ENCODE data around the gene VPS35.
"Not testable (repeated sequence)": the region's sequence is repeated elsewhere in the genome, so short reads cannot be mapped to it uniquely, and the experiment has no call there.

VPS35 gene

DNA sequence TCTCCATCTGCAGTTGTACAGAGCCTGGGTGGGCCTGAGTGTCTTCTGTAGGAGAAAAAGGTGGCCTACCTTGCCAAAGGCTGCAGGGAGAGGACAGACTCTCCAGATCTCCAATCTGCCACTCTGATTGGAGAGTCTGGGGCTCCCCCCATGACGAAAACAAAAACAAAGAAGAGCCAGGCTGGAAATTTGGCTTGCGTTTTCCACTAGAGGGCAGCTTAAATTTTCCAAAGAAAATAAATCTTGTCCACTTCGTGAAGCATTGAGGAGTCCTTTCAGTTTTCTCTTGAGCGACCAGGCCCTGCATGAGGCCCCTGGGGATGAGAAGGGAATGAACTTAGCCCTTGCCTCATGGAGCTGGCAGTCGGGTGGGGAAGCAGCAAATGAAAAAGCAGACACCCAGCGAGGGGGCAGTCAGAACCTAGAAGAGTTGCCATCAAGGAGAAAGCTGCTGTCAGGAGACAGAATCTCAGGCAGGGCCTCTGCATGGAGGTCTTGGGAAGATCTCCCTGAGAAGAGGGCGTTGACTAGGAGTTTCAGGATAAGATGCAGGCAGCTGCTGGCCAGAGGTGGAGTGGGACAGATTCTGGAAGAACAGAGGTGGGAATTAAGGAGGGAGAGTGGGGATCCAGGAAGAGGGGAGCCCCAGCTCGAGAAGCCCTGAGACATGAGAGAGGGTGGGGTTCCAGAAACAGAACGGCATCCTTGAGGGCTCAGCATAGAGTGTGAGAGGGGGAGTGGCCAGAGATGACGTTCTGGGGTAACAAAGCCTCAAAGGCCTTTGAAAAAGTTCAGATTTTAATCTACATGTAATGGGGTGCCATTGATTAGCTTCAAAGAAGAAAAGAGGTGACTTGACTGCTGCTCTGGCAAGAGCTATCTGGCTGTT, 59.4 kb downstream of the VPS35 start:
- no peak overlapping the region for H3K9ac ChIP-seq (ENCODE audit: low read depth, low read length, poor library complexity, severe bottlenecking)
- H3K4me1 ChIP-seq (ENCODE audit: insufficient read depth, low read length, poor library complexity, severe bottlenecking), result no peaks in the 10 kb centered on the region
- H2AFZ ChIP-seq (ENCODE audit: low read length), result peak overlapping the region; percentile 49; the same call in 1 of the 2 replicates
- H3F3A ChIP-seq (ENCODE audit: low read depth), result no peaks in the 10 kb centered on the region
- no peaks in the 10 kb centered on the region for H3K9me2 ChIP-seq (replicated peaks; ENCODE audit: low read depth, low read length)
- no peaks in the 10 kb centered on the region for H4K20me1 ChIP-seq (ENCODE audit: insufficient read depth, low read length, poor library complexity, severe bottlenecking)
- peak overlapping the region; percentile 18 for H3K4me2 ChIP-seq (ENCODE audit: low read depth, low read length, poor library complexity, severe bottlenecking)
- H3K27me3 ChIP-seq (ENCODE audit: insufficient read depth, low read length, poor library complexity, severe bottlenecking), result no peaks in the 10 kb centered on the region
- H3K36me3 ChIP-seq (ENCODE audit: insufficient read depth, low read length), result no peaks in the 10 kb centered on the region
- no peaks in the 10 kb centered on the region for H3K79me2 ChIP-seq (ENCODE audit: insufficient read depth, low read length)
- H3K4me3 ChIP-seq (ENCODE audit: low read length, poor library complexity, severe bottlenecking), result no peak overlapping the region
- TF ChIP-seq, protein P1, sequence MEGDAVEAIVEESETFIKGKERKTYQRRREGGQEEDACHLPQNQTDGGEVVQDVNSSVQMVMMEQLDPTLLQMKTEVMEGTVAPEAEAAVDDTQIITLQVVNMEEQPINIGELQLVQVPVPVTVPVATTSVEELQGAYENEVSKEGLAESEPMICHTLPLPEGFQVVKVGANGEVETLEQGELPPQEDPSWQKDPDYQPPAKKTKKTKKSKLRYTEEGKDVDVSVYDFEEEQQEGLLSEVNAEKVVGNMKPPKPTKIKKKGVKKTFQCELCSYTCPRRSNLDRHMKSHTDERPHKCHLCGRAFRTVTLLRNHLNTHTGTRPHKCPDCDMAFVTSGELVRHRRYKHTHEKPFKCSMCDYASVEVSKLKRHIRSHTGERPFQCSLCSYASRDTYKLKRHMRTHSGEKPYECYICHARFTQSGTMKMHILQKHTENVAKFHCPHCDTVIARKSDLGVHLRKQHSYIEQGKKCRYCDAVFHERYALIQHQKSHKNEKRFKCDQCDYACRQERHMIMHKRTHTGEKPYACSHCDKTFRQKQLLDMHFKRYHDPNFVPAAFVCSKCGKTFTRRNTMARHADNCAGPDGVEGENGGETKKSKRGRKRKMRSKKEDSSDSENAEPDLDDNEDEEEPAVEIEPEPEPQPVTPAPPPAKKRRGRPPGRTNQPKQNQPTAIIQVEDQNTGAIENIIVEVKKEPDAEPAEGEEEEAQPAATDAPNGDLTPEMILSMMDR (conservative IDR thresholded peaks at IDR 0.05; ENCODE audit: low read length), result peak; percentile 30
- TF ChIP-seq EZH2phosphoT487 (IDR thresholded peaks at IDR 0.05; ENCODE audit: borderline replicate concordance), result no peak
- H3K9me3 ChIP-seq (ENCODE audit: insufficient read depth, low read depth, low read length), result no peaks in the 10 kb centered on the region

DNA sequence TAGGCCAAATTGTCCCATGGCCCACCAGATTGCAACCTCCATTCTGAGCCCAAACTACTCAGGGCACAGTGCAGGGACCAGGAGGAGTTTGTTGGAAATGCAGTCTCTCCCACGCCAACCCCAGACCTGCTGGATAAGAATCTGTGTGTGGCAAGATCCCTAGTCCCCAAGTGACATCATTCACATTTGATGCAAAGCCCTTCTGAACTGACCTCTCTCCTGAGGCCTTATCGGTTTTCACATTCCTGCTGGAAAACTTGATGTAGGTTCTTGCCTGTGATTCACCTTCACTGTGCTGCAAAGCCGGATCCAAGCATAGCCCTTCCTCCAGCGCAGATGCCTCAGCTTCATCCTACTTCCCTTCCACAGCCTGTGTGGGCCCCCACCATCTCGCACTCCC, 61.2 kb downstream of the VPS35 start:
- Histone ChIP-seq H3K9ac (ENCODE audit: low read depth, low read length, poor library complexity, severe bottlenecking) (no peak overlapping the region), H3K4me1 (ENCODE audit: insufficient read depth, low read length, poor library complexity, severe bottlenecking) (no peaks in the 10 kb centered on the region), H3K4me3 (ENCODE audit: low read length, poor library complexity, severe bottlenecking) (no peak overlapping the region), H4K20me1 (ENCODE audit: insufficient read depth, low read length, poor library complexity, severe bottlenecking) (no peaks in the 10 kb centered on the region), H3K79me2 (ENCODE audit: insufficient read depth, low read length) (no peaks in the 10 kb centered on the region), H2AFZ (ENCODE audit: low read length) (no peak overlapping the region), H3K4me2 (ENCODE audit: low read depth, low read length, poor library complexity, severe bottlenecking) (no peak overlapping the region), H3K9me2 (replicated peaks; ENCODE audit: low read depth, low read length) (no peaks in the 10 kb centered on the region), H3K9me3 (ENCODE audit: insufficient read depth, low read depth, low read length) (no peaks in the 10 kb centered on the region), H3K36me3 (ENCODE audit: insufficient read depth, low read length) (no peaks in the 10 kb centered on the region), H3K27me3 (ENCODE audit: insufficient read depth, low read length, poor library complexity, severe bottlenecking) (no peaks in the 10 kb centered on the region), H3F3A (ENCODE audit: low read depth) (no peaks in the 10 kb centered on the region)
- TF ChIP-seq, protein P1 (conservative IDR thresholded peaks at IDR 0.05; ENCODE audit: low read length), result no peak
- TF ChIP-seq EZH2phosphoT487 (IDR thresholded peaks at IDR 0.05; ENCODE audit: borderline replicate concordance), result no peak

DNA sequence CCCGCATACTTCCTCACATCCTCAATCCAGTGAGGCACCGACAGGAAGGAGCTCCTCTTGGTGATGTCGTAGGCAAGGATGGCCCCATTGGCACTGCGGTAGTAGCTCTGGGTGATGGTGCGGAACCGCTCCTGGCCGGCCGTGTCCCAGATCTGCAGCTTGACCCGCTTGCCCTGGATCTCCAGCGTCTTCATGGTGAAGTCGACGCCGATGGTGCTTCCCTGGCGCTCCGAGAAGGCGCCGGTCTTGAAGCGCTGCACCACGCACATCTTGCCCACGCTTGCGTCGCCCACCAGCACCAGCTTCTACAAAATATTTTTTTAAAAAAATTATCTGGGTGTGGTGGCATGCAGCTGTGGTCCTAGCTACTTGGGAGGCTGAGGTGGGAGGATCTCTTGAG, 62.3 kb downstream of the VPS35 start:
- H4K20me1 ChIP-seq (ENCODE audit: insufficient read depth, low read length, poor library complexity, severe bottlenecking); H3K9me2 ChIP-seq (replicated peaks; ENCODE audit: low read depth, low read length); H3K9me3 ChIP-seq (ENCODE audit: insufficient read depth, low read depth, low read length); H3K36me3 ChIP-seq (ENCODE audit: insufficient read depth, low read length); H3F3A ChIP-seq (ENCODE audit: low read depth); H3K27me3 ChIP-seq (ENCODE audit: insufficient read depth, low read length, poor library complexity, severe bottlenecking); H3K4me2 ChIP-seq (ENCODE audit: low read depth, low read length, poor library complexity, severe bottlenecking); H3K79me2 ChIP-seq (ENCODE audit: insufficient read depth, low read length); H3K9ac ChIP-seq (ENCODE audit: low read depth, low read length, poor library complexity, severe bottlenecking); H3K4me1 ChIP-seq (ENCODE audit: insufficient read depth, low read length, poor library complexity, severe bottlenecking); H2AFZ ChIP-seq (ENCODE audit: low read length); H3K4me3 ChIP-seq (ENCODE audit: low read length, poor library complexity, severe bottlenecking): not testable (repeated sequence)

DNA sequence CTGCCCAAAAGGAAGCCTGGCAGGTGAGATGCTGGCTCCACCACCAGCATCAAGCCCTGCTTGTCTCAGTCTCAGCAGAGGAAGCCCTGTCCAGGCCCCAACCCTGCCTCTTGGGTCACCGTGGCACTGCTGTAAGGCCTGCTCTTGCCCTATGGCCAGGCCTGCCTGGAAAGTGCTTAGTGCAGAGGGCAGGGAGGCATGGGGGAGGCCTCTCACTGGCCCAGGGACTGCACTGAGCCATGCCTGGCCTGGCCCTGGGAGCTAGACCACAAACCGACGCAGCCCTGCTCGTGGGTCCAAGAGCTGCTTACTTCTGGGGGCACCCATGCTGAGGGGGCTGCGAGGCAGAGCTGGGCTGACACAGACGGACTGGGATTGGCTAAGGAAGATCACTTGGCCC, 64.1 kb downstream of the VPS35 start:
- H3K27me3 ChIP-seq (ENCODE audit: insufficient read depth, low read length, poor library complexity, severe bottlenecking); H3K4me1 ChIP-seq (ENCODE audit: insufficient read depth, low read length, poor library complexity, severe bottlenecking); H3F3A ChIP-seq (ENCODE audit: low read depth); H3K9ac ChIP-seq (ENCODE audit: low read depth, low read length, poor library complexity, severe bottlenecking); H3K9me3 ChIP-seq (ENCODE audit: insufficient read depth, low read depth, low read length); H3K4me2 ChIP-seq (ENCODE audit: low read depth, low read length, poor library complexity, severe bottlenecking); H3K36me3 ChIP-seq (ENCODE audit: insufficient read depth, low read length); H3K9me2 ChIP-seq (replicated peaks; ENCODE audit: low read depth, low read length); H3K4me3 ChIP-seq (ENCODE audit: low read length, poor library complexity, severe bottlenecking); H2AFZ ChIP-seq (ENCODE audit: low read length); H4K20me1 ChIP-seq (ENCODE audit: insufficient read depth, low read length, poor library complexity, severe bottlenecking): not testable (repeated sequence)
- H3K79me2 ChIP-seq (ENCODE audit: insufficient read depth, low read length), result peaks cover 13% of the 10 kb centered on the region

DNA sequence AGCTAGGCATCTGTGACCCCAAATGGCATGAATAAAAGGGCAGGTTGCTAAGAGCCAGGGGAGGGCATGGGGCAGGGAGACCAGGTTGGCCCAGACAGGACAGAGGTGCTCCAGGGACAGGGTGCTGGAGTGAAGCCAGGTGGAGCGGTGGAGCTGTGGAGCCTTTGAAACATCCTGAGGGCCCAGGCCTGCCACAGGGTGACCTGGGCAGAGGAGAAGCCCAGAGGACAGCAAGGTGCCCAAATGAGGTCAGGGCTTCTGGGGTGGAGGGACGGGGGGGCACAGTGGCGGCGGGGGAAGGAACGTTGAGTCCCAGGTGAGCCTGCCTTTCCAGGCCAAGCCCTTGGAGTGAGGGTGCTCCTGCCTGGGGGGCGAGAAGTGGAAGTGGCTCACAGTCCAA, 65.3 kb downstream of the VPS35 start:
- not testable (repeated sequence) for H3K4me3 ChIP-seq (ENCODE audit: low read length, poor library complexity, severe bottlenecking); H2AFZ ChIP-seq (ENCODE audit: low read length); H3K4me2 ChIP-seq (ENCODE audit: low read depth, low read length, poor library complexity, severe bottlenecking); H3K9me3 ChIP-seq (ENCODE audit: insufficient read depth, low read depth, low read length); H4K20me1 ChIP-seq (ENCODE audit: insufficient read depth, low read length, poor library complexity, severe bottlenecking); H3K9ac ChIP-seq (ENCODE audit: low read depth, low read length, poor library complexity, severe bottlenecking); H3F3A ChIP-seq (ENCODE audit: low read depth); H3K36me3 ChIP-seq (ENCODE audit: insufficient read depth, low read length); H3K27me3 ChIP-seq (ENCODE audit: insufficient read depth, low read length, poor library complexity, severe bottlenecking); H3K9me2 ChIP-seq (replicated peaks; ENCODE audit: low read depth, low read length)
- Histone ChIP-seq H3K79me2 (ENCODE audit: insufficient read depth, low read length) (peaks cover 24% of the 10 kb centered on the region), H3K4me1 (ENCODE audit: insufficient read depth, low read length, poor library complexity, severe bottlenecking) (peaks cover 13% of the 10 kb centered on the region)

DNA sequence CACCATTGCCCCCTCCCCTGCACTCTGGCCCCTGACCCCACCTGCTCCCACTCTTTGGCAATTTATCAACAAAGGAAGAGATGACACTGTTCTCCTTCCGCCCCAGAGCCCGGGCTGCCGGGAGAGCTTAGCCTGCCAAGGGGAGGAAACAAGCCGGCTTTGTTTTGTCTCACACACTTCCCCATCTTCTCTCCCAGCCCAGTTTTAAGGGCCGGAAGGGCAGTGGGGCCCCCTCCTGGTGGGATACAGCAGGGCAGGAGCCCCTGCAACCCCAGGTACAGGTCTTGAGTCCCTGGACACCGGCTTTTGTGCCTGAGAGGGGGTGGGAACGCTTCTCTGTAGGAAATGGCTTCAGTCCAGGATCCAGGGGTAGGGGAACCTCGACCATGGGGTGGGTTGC, 65.7 kb downstream of the VPS35 start:
- peaks cover 28% of the 10 kb centered on the region for H3K79me2 ChIP-seq (ENCODE audit: insufficient read depth, low read length)
- not testable (repeated sequence) for H4K20me1 ChIP-seq (ENCODE audit: insufficient read depth, low read length, poor library complexity, severe bottlenecking); H3K9me2 ChIP-seq (replicated peaks; ENCODE audit: low read depth, low read length); H3K4me3 ChIP-seq (ENCODE audit: low read length, poor library complexity, severe bottlenecking); H2AFZ ChIP-seq (ENCODE audit: low read length); H3K4me2 ChIP-seq (ENCODE audit: low read depth, low read length, poor library complexity, severe bottlenecking); H3K27me3 ChIP-seq (ENCODE audit: insufficient read depth, low read length, poor library complexity, severe bottlenecking); H3K9ac ChIP-seq (ENCODE audit: low read depth, low read length, poor library complexity, severe bottlenecking); H3K36me3 ChIP-seq (ENCODE audit: insufficient read depth, low read length); H3K9me3 ChIP-seq (ENCODE audit: insufficient read depth, low read depth, low read length); H3F3A ChIP-seq (ENCODE audit: low read depth)
- H3K4me1 ChIP-seq (ENCODE audit: insufficient read depth, low read length, poor library complexity, severe bottlenecking), result peaks cover 17% of the 10 kb centered on the region

Data from Loucy (cell line).